WI38 (cell line): ENCODE data around the gene SIGLEC5.

ENCODE experiments used
- H3K4me3 ChIP-seq: 2 replicates; pipeline ENCODE4 v1.5.1; 2011; ENCODE audit warnings: low read depth, mild to moderate bottlenecking, control low read depth, low read length
- TF ChIP-seq, protein P1 (sequence below): IDR thresholded peaks from 2 replicates; pipeline ENCODE4 v1.5.1; 2012; ENCODE audit warnings: low read depth, mild to moderate bottlenecking, control low read depth, low read length

SIGLEC5 gene

GRCh38 chr19:51607077-51607476 lies 23.1 kb downstream of the SIGLEC5 start:
- no peak overlapping the region for H3K4me3 ChIP-seq
- TF ChIP-seq, protein P1, sequence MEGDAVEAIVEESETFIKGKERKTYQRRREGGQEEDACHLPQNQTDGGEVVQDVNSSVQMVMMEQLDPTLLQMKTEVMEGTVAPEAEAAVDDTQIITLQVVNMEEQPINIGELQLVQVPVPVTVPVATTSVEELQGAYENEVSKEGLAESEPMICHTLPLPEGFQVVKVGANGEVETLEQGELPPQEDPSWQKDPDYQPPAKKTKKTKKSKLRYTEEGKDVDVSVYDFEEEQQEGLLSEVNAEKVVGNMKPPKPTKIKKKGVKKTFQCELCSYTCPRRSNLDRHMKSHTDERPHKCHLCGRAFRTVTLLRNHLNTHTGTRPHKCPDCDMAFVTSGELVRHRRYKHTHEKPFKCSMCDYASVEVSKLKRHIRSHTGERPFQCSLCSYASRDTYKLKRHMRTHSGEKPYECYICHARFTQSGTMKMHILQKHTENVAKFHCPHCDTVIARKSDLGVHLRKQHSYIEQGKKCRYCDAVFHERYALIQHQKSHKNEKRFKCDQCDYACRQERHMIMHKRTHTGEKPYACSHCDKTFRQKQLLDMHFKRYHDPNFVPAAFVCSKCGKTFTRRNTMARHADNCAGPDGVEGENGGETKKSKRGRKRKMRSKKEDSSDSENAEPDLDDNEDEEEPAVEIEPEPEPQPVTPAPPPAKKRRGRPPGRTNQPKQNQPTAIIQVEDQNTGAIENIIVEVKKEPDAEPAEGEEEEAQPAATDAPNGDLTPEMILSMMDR = no peak

GRCh38 chr19:51602189-51602854 lies 27.9 kb downstream of the SIGLEC5 start:
- H3K4me3 ChIP-seq = no peak overlapping the region
- TF ChIP-seq, protein P1 = no peak

GRCh38 chr19:51600940-51601580 lies 29.1 kb downstream of the SIGLEC5 start:
- TF ChIP-seq, protein P1 = no peak
- H3K4me3 ChIP-seq = no peak overlapping the region

DNA sequence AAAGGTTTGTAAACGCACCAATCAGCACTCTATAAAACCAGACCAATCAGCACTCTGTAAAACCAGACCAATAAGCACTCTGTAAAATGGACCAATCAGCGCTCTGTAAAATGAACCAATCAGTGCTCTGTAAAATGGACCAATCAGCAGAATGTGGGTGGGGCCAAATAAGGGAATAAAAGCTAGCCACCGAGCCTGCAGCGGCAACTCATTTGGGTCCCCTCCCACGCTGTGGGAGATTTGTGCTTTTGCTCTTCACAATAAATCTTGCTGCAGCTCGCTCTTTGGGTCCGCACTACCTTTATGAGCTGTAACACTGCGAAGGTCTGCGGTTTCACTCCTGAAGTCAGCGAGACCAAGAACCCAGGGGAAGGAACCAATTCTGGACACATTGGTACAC lies 31.1 kb downstream of the SIGLEC5 start:
- TF ChIP-seq, protein P1 = no peak
- H3K4me3 ChIP-seq = no peak overlapping the region

DNA sequence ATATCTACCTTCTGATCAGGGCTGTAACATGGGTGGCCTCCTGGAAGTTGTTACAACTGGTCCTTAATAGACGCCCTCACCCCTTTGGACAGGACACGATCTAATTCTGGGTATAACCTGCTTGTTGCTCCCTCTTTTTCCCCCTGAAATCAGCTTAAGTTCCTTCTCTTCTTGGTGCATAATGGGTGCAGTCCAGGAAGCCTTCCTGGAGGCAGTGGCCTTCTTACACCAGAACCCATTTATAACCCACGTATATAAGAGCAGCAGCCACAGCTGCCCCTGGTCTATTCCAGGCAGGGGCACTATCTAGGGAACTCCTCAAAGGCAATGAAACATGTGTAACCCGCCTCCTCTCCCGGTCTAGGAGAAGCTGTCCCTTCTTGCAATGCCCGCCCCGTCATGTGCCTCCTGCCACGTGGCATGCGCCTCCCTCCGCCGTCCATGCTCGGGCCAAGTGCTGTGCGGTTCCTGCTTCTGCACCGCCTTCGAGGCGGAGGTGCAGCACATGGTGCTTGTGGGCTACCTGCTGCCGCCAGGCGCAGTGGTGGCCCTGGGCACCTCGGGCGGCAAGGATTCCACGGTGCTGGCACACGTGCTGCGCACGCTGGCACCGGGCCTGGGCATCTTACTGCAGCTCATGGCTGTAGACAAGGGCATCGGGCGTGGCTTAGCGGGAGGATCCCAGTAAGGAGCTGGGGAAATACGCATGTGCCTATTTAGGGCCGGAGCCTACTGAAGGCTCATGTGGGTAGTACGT lies 31.9 kb downstream of the SIGLEC5 start:
- no peak overlapping the region for H3K4me3 ChIP-seq
- TF ChIP-seq, protein P1 = no peak

DNA sequence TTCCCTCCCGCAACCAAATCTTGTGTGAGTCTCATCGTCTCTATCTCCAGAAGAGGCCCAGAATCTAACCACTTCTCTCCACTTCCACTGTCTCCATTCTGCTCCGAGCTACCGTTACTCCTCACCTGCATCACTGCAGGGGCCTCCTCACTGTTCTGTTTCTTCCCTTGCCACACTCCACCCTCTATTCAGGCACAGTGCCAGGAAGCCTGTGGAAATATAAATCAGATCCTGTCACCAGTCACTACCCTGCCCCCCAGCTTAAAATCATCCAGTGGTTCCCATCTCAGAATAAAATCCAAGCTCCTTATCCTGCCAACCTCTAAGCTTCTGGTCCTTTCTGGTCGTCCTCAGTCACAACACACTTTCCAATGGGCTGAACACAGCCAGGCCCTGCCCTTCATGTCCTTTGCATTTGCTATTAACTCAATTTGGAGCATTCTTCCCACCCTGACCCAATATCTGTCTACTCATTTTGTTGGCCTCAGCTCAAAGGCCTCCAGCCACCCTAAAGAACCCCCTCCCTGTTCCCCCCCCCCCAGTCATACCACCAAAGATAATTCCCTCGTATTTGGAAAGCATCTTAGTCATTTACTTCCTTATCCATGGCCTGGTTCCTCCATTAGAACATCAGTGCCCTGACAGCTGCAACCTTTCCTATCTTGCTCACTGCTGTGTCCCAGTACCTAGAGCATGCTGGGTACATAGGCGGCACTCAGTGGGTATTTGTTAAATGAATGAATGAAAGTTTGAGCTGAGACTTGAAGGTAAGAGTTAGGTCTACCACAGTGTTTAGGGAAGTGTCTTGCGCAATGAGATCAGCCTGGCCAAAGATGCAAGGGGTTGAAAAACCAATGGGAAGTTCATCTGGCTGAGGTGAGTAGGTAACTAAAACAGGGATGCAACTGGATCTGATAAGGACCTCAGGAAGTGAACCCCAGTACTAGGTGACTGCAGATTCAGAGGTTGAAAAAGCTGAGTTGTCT lies 34.7 kb downstream of the SIGLEC5 start:
- H3K4me3 ChIP-seq = no peak overlapping the region
- TF ChIP-seq, protein P1 = no peak
